WTC11 (cell line): ENCODE measurements around the gene CDK10.

Source experiments
- GABPB1 ChIP-seq: sonication (generic); formaldehyde crosslinking; IDR thresholded peaks from 2 replicates; pipeline ENCODE4 v1.8.1; 2023; ENCODE audit warnings: mild to moderate bottlenecking, missing genetic modification reagents
- KAT7 ChIP-seq: sonication (generic); formaldehyde crosslinking; IDR thresholded peaks from 2 replicates; pipeline ENCODE4 v1.8.1; 2023; ENCODE audit warnings: missing genetic modification reagents, mild to moderate bottlenecking, borderline replicate concordance
- NR1H2 ChIP-seq: sonication (generic); formaldehyde crosslinking; IDR thresholded peaks from 2 replicates; pipeline ENCODE4 v1.9.0; 2021; ENCODE audit warnings: mild to moderate bottlenecking, moderate library complexity, missing genetic modification reagents
- TCF7 ChIP-seq: sonication (generic); formaldehyde crosslinking; IDR thresholded peaks from 2 replicates; pipeline ENCODE4 v1.8.0; 2022; ENCODE audit warnings: mild to moderate bottlenecking, low read depth, missing genetic modification reagents, moderate library complexity
- TEAD4 ChIP-seq: sonication (generic); formaldehyde crosslinking; IDR thresholded peaks from 2 replicates; pipeline ENCODE4 v1.8.0; 2022; ENCODE audit warnings: mild to moderate bottlenecking, missing genetic modification reagents
- TF ChIP-seq, protein P1 (sequence below): fragments of 200-600 bp; IDR thresholded peaks from 2 replicates; pipeline ENCODE4 v1.8.0; 2022; ENCODE audit warnings: antibody characterized with exemption
- TF ChIP-seq, protein P2 (sequence below): sonication (generic); formaldehyde crosslinking; IDR thresholded peaks from 2 replicates; pipeline ENCODE4 v1.8.1; 2023; ENCODE audit warnings: mild to moderate bottlenecking, moderate library complexity, missing genetic modification reagents
- TF ChIP-seq, protein P3 (sequence below): sonication (generic); formaldehyde crosslinking; IDR thresholded peaks from 2 replicates; pipeline ENCODE4 v1.8.1; 2023; ENCODE audit warnings: mild to moderate bottlenecking, missing genetic modification reagents, moderate library complexity
- TF ChIP-seq, protein P4 (sequence below): sonication (generic); formaldehyde crosslinking; IDR thresholded peaks from 2 replicates; pipeline ENCODE4 v1.8.0; 2022; ENCODE audit warnings: mild to moderate bottlenecking, missing genetic modification reagents
- TF ChIP-seq, protein P5 (sequence below): sonication (generic); formaldehyde crosslinking; conservative IDR thresholded peaks from 2 replicates; pipeline ENCODE4 v1.8.1; 2022; ENCODE audit warnings: mild to moderate bottlenecking, missing genetic modification reagents
- TF ChIP-seq, protein P6 (sequence below): sonication (generic); formaldehyde crosslinking; IDR thresholded peaks from 2 replicates; pipeline ENCODE4 v1.8.1; 2022; ENCODE audit warnings: low read depth, mild to moderate bottlenecking, moderate library complexity, missing genetic modification reagents, borderline replicate concordance
- TF ChIP-seq, protein P7 (sequence below): sonication (generic); formaldehyde crosslinking; IDR thresholded peaks from 2 replicates; pipeline ENCODE4 v1.8.1; 2022; ENCODE audit warnings: missing genetic modification reagents, borderline replicate concordance

DNA sequence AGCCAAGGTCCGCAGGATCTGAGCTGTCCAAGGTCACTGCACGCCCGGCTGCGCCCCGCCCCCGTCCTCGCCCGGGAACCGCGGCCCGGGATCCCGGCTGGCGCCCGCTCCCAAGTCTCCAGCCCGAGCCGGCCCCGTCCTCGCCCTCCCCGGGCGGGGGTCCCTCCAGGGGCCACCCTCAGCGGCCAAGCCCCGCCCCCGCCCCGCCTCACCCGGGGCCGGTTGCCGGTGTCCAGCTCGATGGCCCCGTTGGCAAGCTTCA, 34.0 kb downstream of the CDK10 start:
- TF ChIP-seq NR1H2 (CRISPR knock-in tag) = no peak
- TF ChIP-seq, protein P1, sequence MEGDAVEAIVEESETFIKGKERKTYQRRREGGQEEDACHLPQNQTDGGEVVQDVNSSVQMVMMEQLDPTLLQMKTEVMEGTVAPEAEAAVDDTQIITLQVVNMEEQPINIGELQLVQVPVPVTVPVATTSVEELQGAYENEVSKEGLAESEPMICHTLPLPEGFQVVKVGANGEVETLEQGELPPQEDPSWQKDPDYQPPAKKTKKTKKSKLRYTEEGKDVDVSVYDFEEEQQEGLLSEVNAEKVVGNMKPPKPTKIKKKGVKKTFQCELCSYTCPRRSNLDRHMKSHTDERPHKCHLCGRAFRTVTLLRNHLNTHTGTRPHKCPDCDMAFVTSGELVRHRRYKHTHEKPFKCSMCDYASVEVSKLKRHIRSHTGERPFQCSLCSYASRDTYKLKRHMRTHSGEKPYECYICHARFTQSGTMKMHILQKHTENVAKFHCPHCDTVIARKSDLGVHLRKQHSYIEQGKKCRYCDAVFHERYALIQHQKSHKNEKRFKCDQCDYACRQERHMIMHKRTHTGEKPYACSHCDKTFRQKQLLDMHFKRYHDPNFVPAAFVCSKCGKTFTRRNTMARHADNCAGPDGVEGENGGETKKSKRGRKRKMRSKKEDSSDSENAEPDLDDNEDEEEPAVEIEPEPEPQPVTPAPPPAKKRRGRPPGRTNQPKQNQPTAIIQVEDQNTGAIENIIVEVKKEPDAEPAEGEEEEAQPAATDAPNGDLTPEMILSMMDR = no peak
- no peak for TF ChIP-seq GABPB1 (CRISPR knock-in tag)
- TF ChIP-seq, protein P2, sequence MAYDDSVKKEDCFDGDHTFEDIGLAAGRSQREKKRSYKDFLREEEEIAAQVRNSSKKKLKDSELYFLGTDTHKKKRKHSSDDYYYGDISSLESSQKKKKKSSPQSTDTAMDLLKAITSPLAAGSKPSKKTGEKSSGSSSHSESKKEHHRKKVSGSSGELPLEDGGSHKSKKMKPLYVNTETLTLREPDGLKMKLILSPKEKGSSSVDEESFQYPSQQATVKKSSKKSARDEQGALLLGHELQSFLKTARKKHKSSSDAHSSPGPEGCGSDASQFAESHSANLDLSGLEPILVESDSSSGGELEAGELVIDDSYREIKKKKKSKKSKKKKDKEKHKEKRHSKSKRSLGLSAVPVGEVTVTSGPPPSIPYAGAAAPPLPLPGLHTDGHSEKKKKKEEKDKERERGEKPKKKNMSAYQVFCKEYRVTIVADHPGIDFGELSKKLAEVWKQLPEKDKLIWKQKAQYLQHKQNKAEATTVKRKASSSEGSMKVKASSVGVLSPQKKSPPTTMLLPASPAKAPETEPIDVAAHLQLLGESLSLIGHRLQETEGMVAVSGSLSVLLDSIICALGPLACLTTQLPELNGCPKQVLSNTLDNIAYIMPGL = no peak
- TF ChIP-seq, protein P3, sequence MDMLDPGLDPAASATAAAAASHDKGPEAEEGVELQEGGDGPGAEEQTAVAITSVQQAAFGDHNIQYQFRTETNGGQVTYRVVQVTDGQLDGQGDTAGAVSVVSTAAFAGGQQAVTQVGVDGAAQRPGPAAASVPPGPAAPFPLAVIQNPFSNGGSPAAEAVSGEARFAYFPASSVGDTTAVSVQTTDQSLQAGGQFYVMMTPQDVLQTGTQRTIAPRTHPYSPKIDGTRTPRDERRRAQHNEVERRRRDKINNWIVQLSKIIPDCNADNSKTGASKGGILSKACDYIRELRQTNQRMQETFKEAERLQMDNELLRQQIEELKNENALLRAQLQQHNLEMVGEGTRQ (CRISPR knock-in tag) = no peak
- TF ChIP-seq TCF7 (CRISPR knock-in tag) = no peak; the same call in 1 of the 2 replicates
- TF ChIP-seq, protein P4, sequence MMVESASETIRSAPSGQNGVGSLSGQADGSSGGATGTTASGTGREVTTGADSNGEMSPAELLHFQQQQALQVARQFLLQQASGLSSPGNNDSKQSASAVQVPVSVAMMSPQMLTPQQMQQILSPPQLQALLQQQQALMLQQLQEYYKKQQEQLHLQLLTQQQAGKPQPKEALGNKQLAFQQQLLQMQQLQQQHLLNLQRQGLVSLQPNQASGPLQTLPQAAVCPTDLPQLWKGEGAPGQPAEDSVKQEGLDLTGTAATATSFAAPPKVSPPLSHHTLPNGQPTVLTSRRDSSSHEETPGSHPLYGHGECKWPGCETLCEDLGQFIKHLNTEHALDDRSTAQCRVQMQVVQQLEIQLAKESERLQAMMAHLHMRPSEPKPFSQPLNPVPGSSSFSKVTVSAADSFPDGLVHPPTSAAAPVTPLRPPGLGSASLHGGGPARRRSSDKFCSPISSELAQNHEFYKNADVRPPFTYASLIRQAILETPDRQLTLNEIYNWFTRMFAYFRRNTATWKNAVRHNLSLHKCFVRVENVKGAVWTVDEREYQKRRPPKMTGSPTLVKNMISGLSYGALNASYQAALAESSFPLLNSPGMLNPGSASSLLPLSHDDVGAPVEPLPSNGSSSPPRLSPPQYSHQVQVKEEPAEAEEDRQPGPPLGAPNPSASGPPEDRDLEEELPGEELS = no peak
- TF ChIP-seq, protein P5, sequence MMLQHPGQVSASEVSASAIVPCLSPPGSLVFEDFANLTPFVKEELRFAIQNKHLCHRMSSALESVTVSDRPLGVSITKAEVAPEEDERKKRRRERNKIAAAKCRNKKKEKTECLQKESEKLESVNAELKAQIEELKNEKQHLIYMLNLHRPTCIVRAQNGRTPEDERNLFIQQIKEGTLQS (CRISPR knock-in tag) = no peak
- TF ChIP-seq, protein P6, sequence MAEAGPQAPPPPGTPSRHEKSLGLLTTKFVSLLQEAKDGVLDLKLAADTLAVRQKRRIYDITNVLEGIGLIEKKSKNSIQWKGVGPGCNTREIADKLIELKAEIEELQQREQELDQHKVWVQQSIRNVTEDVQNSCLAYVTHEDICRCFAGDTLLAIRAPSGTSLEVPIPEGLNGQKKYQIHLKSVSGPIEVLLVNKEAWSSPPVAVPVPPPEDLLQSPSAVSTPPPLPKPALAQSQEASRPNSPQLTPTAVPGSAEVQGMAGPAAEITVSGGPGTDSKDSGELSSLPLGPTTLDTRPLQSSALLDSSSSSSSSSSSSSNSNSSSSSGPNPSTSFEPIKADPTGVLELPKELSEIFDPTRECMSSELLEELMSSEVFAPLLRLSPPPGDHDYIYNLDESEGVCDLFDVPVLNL (CRISPR knock-in tag) = no peak
- TF ChIP-seq KAT7 (CRISPR knock-in tag) = no peak
- TF ChIP-seq, protein P7, sequence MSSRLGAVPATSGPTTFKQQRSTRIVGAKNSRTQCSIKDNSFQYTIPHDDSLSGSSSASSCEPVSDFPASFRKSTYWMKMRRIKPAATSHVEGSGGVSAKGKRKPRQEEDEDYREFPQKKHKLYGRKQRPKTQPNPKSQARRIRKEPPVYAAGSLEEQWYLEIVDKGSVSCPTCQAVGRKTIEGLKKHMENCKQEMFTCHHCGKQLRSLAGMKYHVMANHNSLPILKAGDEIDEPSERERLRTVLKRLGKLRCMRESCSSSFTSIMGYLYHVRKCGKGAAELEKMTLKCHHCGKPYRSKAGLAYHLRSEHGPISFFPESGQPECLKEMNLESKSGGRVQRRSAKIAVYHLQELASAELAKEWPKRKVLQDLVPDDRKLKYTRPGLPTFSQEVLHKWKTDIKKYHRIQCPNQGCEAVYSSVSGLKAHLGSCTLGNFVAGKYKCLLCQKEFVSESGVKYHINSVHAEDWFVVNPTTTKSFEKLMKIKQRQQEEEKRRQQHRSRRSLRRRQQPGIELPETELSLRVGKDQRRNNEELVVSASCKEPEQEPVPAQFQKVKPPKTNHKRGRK (CRISPR knock-in tag) = no peak
- no peak for TF ChIP-seq TEAD4 (CRISPR knock-in tag)
